Activated naive CD8-positive, alpha-beta T cell treated with anti-CD3 and anti-CD28 coated beads, Interleukin-2, amount 50 U/mL, for 24 hours (primary cell): ENCODE data around the gene PPARA.
"Not testable (repeated sequence)": the region's sequence is repeated elsewhere in the genome, so short reads cannot be mapped to it uniquely, and the experiment has no call there.

Source experiments
- ATAC-seq: fragments of 150-1000 bp; cut with Tn5 transposase; one replicate; pipeline ENCODE4 v1.10.0; 2021
- DNase-seq: peaks from one replicate; pipeline ENCODE4 v3.0.0; 2021
- H3K27ac Mint-ChIP-seq: one replicate; pipeline ENCODE4 v1.8.0; 2021; ENCODE audit warnings: mild to moderate bottlenecking, mixed read lengths
- H3K27me3 Mint-ChIP-seq: one replicate; pipeline ENCODE4 v1.8.0; 2021; ENCODE audit warnings: mixed read lengths
- H3K36me3 Mint-ChIP-seq: one replicate; pipeline ENCODE4 v1.8.0; 2021; ENCODE audit warnings: low read depth, mixed read lengths
- H3K4me1 Mint-ChIP-seq: one replicate; pipeline ENCODE4 v1.8.0; 2021; ENCODE audit warnings: mixed read lengths
- H3K4me3 Mint-ChIP-seq: one replicate; pipeline ENCODE4 v1.8.0; 2021; ENCODE audit warnings: mild to moderate bottlenecking, moderate library complexity, mixed read lengths
- H3K9me3 Mint-ChIP-seq: one replicate; pipeline ENCODE4 v1.8.0; 2021; ENCODE audit warnings: mixed read lengths

Gene PPARA

DNA sequence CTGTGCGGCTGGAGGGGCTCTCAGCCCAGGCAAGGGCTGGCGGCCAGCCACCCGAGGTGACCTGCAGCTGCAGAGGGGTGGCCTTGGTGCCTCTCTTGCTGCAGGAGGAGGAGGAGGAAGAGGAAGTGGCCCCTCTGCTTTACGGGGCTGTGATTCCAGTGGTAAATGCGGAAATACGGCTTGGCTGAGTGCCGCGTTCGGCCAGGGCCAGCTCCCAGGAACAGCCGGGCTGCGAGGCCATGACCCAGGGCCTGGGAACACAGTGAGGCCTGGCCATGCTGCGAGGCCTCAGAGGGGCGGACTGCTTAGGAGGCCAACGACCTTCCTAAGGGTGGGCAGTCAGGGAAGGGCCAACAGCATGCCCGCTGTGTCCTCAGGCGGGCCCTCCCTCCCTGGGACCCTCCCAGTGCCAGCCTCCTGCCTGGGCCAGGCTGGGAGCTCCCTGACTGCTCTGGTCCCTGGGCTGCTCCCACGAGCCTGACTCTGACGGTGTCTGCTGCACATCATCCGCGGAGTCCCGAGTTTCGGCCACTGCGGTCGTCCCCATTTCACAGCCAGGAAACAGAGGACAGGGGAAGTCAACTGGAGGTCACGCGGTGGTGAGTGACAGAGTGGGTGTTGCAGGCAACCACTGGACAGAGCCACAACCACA lies 20.8 kb upstream of the PPARA start:
- Mint-ChIP-seq H3K27me3 (no peaks in the 10 kb centered on the region), H3K9me3 (no peaks in the 10 kb centered on the region), H3K36me3 (no peaks in the 10 kb centered on the region), H3K4me1 (no peaks in the 10 kb centered on the region), H3K4me3 (no peak overlapping the region), H3K27ac (no peak overlapping the region)
- ATAC-seq (no peak), DNase-seq (no peak)

DNA sequence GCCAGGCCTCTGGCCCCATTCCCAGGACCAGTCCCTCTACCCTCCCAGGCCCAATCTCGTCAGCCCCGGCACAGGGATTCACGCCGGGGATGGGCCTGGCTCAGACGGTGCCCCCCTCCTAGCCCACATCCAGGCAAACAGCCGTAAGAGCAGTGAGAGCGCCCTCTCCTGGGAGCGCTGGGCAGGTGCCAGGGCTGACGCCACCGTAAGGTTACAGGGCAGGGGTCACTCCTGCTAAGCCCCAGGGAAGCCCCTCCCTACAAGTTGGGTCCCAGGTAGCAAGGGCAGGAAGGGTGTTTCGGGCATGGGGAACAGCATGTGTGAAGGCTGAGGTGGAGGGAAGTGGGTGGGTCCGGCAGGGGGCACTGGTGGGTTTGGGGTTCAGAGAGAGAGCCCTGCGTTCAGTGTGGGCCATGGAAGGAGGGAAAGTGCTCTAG lies 19.2 kb upstream of the PPARA start:
- Mint-ChIP-seq H3K36me3 (no peaks in the 10 kb centered on the region), H3K9me3 (no peaks in the 10 kb centered on the region), H3K4me3 (no peak overlapping the region), H3K27ac (no peak overlapping the region), H3K4me1 (no peaks in the 10 kb centered on the region), H3K27me3 (no peaks in the 10 kb centered on the region)
- no peak for ATAC-seq
- no peak for DNase-seq

DNA sequence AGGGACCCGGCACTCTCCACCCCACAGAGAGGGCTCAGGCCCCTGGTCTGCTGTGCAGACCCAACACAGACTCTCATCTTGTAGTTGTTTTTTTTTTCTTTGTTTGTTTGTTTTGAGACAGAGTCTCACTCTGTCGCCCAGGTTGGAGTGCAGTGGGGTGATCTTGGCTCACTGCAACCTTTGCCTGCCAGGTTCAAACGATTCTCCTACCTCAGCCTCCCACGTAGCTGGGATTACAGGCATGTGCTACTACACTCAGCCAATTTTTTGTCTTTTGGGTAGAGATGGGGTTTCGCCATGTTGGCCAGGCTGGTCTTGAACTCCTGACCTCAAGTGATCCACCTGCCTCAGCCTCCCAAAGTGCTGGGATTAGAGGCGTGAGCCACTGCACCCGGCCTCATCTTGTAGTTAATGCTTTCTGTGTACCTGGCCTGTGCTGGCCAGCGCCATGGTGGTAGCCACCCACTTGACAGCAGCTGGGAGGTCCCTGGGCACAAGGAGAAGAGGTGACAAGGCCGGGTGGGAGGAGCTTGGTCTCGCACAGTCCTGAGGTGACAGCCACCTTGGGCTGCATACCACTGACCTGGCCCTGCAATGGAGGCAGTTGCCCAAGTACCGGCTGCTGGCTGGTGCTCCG lies 18.0 kb upstream of the PPARA start:
- not testable (repeated sequence) for H3K4me1 Mint-ChIP-seq, H3K36me3 Mint-ChIP-seq, H3K27me3 Mint-ChIP-seq, H3K27ac Mint-ChIP-seq, H3K9me3 Mint-ChIP-seq, H3K4me3 Mint-ChIP-seq, ATAC-seq, DNase-seq

DNA sequence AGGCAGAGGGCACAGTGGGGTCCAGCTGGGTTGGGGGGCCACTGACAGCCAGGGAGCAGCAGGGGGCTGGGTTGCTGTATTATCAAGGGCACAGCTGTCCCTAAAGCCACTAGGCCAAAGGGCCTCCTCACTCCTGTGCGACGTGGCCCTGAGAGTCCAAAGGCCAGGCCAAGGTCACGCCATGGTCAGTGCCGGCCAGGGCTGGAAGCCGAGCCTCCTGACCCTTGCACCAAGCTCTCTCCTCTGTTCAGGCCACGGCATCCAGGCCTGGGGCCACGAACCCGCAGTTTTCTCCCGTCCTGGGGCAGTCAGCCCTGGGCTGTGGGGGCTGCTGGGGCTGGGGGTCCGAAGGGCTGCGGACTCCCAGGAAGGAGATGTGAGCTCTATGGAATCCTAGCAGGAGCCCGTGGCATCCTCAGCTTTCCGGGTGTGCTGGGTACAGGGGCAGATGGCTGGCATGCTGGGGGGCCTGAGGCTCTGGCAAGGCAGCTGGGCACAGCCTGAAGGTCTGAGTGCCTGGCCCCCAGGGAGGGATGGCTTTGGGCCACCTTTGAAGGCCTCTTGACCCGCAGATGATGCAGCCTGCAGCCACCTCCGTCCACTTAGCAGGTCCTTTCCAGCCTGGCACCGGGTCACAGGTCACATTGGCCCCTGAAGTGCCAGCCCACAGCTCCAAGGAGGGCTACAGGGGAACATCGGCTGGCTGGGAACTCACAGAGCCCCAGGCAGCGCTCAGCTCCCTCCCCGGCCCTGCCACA lies 17.3 kb upstream of the PPARA start:
- no peaks in the 10 kb centered on the region for H3K9me3 Mint-ChIP-seq
- H3K27ac Mint-ChIP-seq: no peak overlapping the region
- DNase-seq (no peak), ATAC-seq (no peak)
- H3K4me3 Mint-ChIP-seq: no peak overlapping the region
- no peaks in the 10 kb centered on the region for H3K4me1 Mint-ChIP-seq
- H3K27me3 Mint-ChIP-seq: no peaks in the 10 kb centered on the region
- H3K36me3 Mint-ChIP-seq: no peaks in the 10 kb centered on the region

DNA sequence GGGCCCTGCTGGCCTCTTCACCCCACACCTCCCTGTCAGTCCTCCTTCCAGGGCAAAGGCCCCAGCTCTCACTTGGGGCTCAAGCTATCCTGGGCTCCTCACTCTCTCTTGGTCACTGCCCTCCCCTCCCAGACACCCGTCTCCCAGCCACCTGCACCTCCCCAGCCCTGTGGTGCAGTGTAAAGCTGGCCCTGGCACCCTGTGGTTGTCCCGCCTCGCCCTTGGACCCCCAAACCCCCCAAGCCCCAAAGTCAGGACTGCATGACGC lies 16.8 kb upstream of the PPARA start:
- no peaks in the 10 kb centered on the region for H3K27me3 Mint-ChIP-seq
- DNase-seq (no peak), ATAC-seq (no peak)
- H3K36me3 Mint-ChIP-seq: no peaks in the 10 kb centered on the region
- no peak overlapping the region for H3K27ac Mint-ChIP-seq
- no peaks in the 10 kb centered on the region for H3K4me1 Mint-ChIP-seq
- H3K4me3 Mint-ChIP-seq: no peak overlapping the region
- H3K9me3 Mint-ChIP-seq: no peaks in the 10 kb centered on the region

DNA sequence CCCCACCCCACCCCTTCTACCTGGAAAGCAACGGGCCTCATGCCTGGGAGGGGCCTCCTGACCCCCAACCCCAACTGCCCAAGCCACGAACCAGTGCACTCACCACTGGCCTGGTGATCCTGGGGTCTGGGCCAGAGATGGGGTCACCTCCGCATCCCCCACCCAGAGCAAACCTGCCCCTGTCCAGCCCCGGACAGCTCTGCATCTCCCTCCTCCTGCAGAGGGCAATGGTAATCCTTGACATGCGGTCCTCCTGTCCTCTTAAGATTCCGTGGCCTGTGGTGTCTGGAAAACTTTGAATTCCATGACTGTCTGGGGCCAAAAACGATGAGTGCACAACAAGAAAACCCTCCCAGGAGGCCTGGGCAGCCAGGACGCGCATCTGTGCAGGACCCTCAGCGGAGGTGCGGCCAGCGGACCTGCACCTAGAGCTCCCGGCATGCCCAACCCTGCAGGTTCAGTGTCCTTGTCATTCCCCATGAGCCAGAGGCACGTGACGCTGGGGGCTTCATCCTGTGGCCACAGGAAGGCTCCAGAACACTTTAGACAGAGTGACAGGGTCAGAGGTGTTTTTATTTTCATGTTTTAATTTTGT lies 16.1 kb upstream of the PPARA start:
- no peaks in the 10 kb centered on the region for H3K27me3 Mint-ChIP-seq
- H3K4me3 Mint-ChIP-seq: no peak overlapping the region
- H3K27ac Mint-ChIP-seq: no peak overlapping the region
- ATAC-seq (no peak), DNase-seq (no peak)
- H3K9me3 Mint-ChIP-seq: no peaks in the 10 kb centered on the region
- no peaks in the 10 kb centered on the region for H3K36me3 Mint-ChIP-seq
- H3K4me1 Mint-ChIP-seq: no peaks in the 10 kb centered on the region

DNA sequence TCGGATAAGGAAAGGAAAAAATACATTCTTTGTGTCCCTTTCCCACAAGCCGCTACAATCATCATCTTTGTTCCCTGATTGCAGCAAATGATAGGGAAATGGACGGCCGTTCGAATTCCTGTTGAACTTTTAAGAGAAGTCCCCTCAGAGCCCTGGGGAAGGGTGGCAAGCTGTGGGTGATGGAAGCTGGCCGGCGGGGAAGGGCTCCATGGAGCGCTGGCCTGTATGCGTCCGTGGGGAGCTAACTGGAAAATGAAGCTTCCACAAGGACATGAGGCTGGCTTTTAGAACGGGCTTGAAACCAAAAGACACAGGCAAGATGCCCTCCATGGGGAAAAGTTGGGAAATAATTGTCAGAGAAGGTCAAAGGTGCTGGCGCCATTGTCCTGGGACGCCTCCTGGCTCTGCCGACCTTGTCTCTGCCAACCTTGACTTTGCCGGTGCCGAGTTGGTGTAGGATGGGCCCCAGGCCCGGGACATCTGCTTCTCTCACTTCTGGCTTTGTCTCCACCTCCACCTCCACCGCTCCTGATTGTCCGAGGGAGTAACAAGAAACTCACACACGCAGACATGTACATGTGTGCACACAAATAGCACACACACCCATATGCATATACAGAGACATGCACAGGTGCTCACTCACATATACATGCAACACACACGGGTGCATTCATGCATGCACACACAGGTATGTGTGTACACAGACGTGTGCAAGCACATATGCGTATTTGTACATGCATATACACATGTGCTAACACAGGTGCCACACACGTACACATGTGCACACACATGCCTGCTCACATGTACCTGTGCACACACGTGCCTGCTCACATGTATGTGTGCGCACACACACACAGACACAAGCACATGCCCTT lies 14.5 kb upstream of the PPARA start:
- DNase-seq: no peak
- ATAC-seq: no peak
- H3K27ac Mint-ChIP-seq: no peak overlapping the region
- no peak overlapping the region for H3K4me3 Mint-ChIP-seq
- no peaks in the 10 kb centered on the region for H3K27me3 Mint-ChIP-seq
- no peaks in the 10 kb centered on the region for H3K4me1 Mint-ChIP-seq
- no peaks in the 10 kb centered on the region for H3K36me3 Mint-ChIP-seq
- H3K9me3 Mint-ChIP-seq: no peaks in the 10 kb centered on the region

DNA sequence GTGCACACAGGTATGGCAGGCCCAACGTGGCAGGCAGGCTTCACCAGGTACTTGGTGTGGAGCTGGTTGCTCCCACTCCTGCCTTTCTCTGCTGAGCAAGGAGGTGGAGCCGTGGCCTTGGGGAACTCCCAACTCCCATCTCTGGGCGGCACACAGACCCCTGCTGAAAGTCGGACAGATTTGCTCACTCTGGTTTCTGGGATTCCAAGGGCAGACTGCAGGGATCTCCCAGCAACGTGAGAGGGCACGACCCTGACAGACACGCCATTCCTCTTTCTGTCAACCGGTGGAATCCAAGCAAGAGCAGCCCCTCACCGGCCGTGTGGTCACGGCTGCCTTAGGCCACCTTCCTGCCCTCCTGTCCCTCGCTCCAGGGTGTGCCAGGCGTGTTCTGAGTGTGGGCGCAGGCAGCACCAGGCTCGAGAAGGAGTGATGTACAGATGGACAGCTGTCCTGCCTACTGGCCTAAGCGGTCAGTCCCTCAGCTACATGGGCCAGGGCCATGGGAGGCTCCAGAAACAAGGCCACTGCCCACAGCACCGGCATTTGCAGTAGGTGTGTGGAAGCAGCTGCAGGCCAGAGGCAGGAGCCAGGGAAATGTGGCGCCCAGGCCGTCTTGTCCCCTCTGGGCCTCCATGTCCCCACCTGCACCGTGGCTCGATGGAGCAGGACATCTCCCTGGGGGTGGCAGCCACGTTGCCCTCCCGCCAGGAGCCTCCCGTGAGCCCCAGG lies 13.7 kb upstream of the PPARA start:
- no peaks in the 10 kb centered on the region for H3K36me3 Mint-ChIP-seq
- no peak for ATAC-seq

DNA sequence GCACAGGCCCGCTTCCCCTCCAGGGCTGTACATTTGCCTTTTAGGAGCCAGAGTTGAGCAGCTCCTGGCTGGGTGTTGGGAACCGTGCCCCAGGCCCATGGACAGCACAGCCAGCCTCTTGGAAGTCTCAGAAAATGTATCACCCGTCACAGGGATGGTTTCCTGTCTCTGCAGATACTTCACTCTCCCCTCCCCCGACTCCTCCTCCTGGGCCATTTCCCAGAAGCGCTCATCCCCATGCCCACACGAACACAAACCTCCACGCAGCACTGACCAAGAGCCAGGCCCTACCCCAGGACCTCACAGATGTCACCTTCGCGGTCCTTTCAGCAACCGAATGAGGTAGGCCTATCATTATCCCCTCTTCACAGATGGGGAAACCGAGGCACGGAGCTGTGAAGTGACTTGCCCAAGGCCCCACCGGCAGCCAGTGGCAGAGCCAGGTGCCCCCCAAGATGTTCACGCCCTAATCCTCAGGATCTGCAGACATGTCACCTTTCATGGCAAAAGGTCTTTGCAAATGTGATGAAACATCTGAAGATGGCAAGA lies 13.0 kb upstream of the PPARA start:
- Mint-ChIP-seq H3K36me3 (no peaks in the 10 kb centered on the region), H3K4me1 (no peaks in the 10 kb centered on the region), H3K27me3 (no peaks in the 10 kb centered on the region), H3K4me3 (no peak overlapping the region), H3K9me3 (no peaks in the 10 kb centered on the region), H3K27ac (no peak overlapping the region)
- DNase-seq (no peak), ATAC-seq (no peak)

More for the DNA sequence above, 13.7 kb upstream of the PPARA start:
- Mint-ChIP-seq H3K27ac (no peak overlapping the region), H3K4me1 (no peaks in the 10 kb centered on the region), H3K9me3 (no peaks in the 10 kb centered on the region), H3K27me3 (no peaks in the 10 kb centered on the region), H3K4me3 (no peak overlapping the region)
- no peak for DNase-seq

DNA sequence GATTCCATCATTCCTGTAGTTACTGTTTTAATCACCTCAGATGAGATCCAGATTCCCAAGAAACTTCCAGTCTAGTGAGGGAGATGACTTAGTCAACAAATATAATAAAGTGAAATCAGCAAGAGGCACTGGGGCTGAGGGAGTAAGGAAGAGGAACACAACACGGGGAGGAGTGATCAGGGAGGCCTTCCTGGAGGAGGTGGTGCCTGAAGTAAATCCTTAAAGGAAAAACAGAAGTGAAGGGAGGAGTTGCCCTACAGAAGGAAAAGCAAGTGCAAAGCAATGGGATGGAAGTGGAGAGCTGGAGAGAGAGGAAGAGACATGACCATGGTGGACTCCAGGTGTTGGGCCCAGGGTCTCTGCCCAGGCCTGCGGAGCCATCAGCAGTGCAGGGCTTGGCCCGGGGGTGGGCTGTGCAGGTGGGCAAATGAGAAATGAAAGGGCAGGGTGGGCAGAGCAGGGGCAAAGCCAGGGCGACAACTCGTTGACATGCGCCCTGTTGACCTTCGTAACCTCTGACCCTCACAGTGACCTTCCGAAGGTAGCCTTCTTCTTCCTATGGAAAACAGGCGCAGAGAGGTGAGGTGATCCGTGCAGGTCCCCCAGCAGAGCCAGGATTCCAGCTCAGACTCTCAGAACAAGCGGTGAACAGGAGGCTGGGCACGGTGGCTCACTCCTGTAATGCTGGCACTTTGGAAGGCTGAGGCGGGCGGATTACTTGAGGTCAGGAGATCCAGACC lies 12.1 kb upstream of the PPARA start:
- no peaks in the 10 kb centered on the region for H3K4me1 Mint-ChIP-seq
- ATAC-seq (no peak), DNase-seq (no peak)
- H3K27ac Mint-ChIP-seq: no peak overlapping the region
- no peaks in the 10 kb centered on the region for H3K27me3 Mint-ChIP-seq
- no peaks in the 10 kb centered on the region for H3K36me3 Mint-ChIP-seq
- H3K9me3 Mint-ChIP-seq: no peaks in the 10 kb centered on the region
- no peak overlapping the region for H3K4me3 Mint-ChIP-seq

DNA sequence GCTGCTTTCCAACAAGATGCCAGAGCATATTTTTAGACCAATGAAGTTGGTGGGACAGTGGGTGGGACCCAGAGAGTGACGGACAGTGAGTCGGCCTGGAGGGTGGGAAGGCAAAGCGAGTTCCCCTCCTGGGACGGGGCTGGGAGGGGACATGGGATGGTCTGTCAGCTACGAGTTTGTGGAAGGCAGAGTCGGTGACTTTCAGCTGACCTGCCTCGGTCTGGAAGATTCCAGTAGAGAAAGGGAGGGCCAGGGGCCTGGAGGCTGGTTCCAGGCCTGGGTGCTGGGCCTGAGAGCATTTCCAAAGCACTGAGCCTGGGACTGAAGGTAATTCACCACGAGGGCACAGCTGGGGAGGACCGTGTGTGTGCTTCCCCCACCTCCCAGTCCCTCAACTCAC lies 10.9 kb upstream of the PPARA start:
- H3K9me3 Mint-ChIP-seq, H3K36me3 Mint-ChIP-seq, DNase-seq, ATAC-seq, H3K4me1 Mint-ChIP-seq, H3K4me3 Mint-ChIP-seq, H3K27me3 Mint-ChIP-seq, H3K27ac Mint-ChIP-seq: not testable (repeated sequence)

DNA sequence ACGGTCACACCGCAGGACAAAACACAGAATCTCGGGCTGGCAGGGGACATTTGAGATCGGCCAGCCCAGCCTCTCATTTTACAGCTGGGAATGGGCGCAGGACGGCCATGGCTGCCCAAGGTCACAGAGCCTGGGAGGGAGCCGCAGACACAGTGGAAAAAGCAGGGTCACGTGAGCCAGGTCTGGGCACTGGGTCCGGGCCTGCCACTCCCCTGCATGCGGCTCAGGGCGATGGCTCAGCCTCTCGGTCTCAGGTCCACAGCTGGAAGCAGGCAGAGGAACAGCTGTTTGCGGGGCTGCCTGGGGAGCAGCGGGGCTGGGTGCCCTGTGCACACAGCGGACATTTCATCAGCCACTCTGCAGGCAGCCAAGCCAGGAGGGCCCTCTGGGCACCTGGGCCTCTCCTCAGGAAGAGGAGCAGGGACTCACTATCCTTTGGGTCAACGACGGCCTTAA lies 10.4 kb upstream of the PPARA start:
- Mint-ChIP-seq H3K27ac (no peak overlapping the region), H3K4me3 (no peak overlapping the region), H3K27me3 (no peaks in the 10 kb centered on the region), H3K4me1 (no peaks in the 10 kb centered on the region), H3K9me3 (no peaks in the 10 kb centered on the region), H3K36me3 (no peaks in the 10 kb centered on the region)
- DNase-seq (no peak), ATAC-seq (no peak)
